IMR-90 (cell line): ENCODE measurements around the gene SEMA6C.

Source experiments
- BHLHE40 ChIP-seq: fragments of 150-350 bp; IDR thresholded peaks from 2 replicates; pipeline ENCODE4 v1.6.1; 2016; ENCODE audit warnings: mild to moderate bottlenecking, low read depth, low read length
- CHD1 ChIP-seq: IDR thresholded peaks from 2 replicates; pipeline ENCODE4 v1.6.1; 2012; ENCODE audit warnings: low read depth, low read length, improper control_type of control experiment
- MAZ ChIP-seq: IDR thresholded peaks from 2 replicates; pipeline ENCODE4 v1.6.1; 2012; ENCODE audit warnings: low read depth, mild to moderate bottlenecking, low read length, improper control_type of control experiment, moderate library complexity, borderline replicate concordance
- NFE2L2 ChIP-seq: fragments of 150-350 bp; IDR thresholded peaks from 2 replicates; pipeline ENCODE4 v1.6.1; 2016; ENCODE audit warnings: low read depth, mild to moderate bottlenecking, low read length
- POLR2A ChIP-seq: IDR thresholded peaks from 2 replicates; pipeline ENCODE4 v1.6.1; 2012; ENCODE audit warnings: mild to moderate bottlenecking, low read depth, low read length
- RAD21 ChIP-seq: IDR thresholded peaks from 2 replicates; pipeline ENCODE4 v1.6.1; 2012; ENCODE audit warnings: low read length, improper control_type of control experiment
- RCOR1 ChIP-seq: IDR thresholded peaks from 2 replicates; pipeline ENCODE4 v1.6.1; 2012; ENCODE audit warnings: mild to moderate bottlenecking, low read length, improper control_type of control experiment; ENCODE audit not compliant: insufficient replicate concordance
- RFX5 ChIP-seq: IDR thresholded peaks from 2 replicates; pipeline ENCODE4 v1.8.0; 2012; ENCODE audit warnings: low read depth, mild to moderate bottlenecking, low read length, moderate library complexity
- USF2 ChIP-seq: fragments of 150-350 bp; IDR thresholded peaks from 2 replicates; pipeline ENCODE4 v1.6.1; 2017; ENCODE audit warnings: mild to moderate bottlenecking, antibody characterized with exemption, low read length, low read depth
- TF ChIP-seq, protein P1 (sequence below): conservative IDR thresholded peaks from 2 replicates; pipeline ENCODE4 v1.5.1; 2012; ENCODE audit warnings: mild to moderate bottlenecking, low read depth, low read length, improper control_type of control experiment

GRCh38 chr1:151147665-151148064, 1.2 kb upstream of the SEMA6C start:
- TF ChIP-seq, protein P1, sequence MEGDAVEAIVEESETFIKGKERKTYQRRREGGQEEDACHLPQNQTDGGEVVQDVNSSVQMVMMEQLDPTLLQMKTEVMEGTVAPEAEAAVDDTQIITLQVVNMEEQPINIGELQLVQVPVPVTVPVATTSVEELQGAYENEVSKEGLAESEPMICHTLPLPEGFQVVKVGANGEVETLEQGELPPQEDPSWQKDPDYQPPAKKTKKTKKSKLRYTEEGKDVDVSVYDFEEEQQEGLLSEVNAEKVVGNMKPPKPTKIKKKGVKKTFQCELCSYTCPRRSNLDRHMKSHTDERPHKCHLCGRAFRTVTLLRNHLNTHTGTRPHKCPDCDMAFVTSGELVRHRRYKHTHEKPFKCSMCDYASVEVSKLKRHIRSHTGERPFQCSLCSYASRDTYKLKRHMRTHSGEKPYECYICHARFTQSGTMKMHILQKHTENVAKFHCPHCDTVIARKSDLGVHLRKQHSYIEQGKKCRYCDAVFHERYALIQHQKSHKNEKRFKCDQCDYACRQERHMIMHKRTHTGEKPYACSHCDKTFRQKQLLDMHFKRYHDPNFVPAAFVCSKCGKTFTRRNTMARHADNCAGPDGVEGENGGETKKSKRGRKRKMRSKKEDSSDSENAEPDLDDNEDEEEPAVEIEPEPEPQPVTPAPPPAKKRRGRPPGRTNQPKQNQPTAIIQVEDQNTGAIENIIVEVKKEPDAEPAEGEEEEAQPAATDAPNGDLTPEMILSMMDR, result no peak
- no peak for TF ChIP-seq POLR2A
- TF ChIP-seq USF2, result no peak
- no peak for TF ChIP-seq CHD1
- no peak for TF ChIP-seq MAZ
- TF ChIP-seq RFX5, result no peak
- TF ChIP-seq RCOR1, result no peak
- TF ChIP-seq RAD21, result no peak
- TF ChIP-seq NFE2L2, result no peak
- no peak for TF ChIP-seq BHLHE40
